Neural progenitor cell (in vitro differentiated cells): ENCODE measurements around the gene MRGPRF.

Experiments
- CTCF ChIP-seq: fragments of 200-600 bp; sonication (generic); IDR thresholded peaks from 2 replicates; pipeline ENCODE4 v1.5.1; 2017; ENCODE audit warnings: antibody characterized with exemption, mild to moderate bottlenecking
- EZH2 ChIP-seq: fragments of 200-600 bp; sonication (generic); IDR thresholded peaks from 2 replicates; pipeline ENCODE4 v1.6.1; 2017; ENCODE audit warnings: antibody characterized with exemption, mild to moderate bottlenecking, moderate library complexity

GRCh38 chr11:68999093-68999747, 13.8 kb downstream of the MRGPRF start:
- TF ChIP-seq EZH2, result no peak
- TF ChIP-seq CTCF, result no peak
